ENCODE measurements around the gene ATXN2. TPM values are rescaled to one million over a fixed set of nuclear protein-coding genes. Genes with fewer than 3 reads are reported as not detected.
A peak's percentile ranks its signal among the peaks of the same experiment; 100 is the strongest.

The ATXN2 gene
- total RNA-seq, 1 donor from 2014 or later: 34.2 TPM

DNA sequence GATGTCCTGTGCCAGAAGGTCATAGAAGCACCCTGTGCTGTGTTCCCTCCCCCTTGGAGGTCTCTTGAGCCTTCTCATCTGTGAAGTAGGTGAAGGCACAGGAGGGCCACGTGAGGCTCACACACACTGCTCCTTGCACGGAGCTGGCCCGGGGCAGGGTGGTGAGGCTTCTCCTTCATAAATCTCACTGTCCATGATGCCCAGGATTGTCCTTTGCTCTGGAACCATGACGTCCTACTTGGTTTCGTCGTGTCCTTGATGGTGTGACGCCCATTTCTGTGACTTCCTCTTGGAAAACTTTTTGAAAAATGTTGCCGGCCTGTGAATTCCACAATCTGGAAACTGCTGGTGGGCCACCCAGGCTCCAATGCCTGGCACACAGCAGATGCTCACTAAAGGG is 159.0 kb downstream of the ATXN2 start:
- DNase-seq (ENCODE audit: low spot score): no peak
- TF ChIP-seq CTCF (IDR thresholded peaks at IDR 0.05): no peak
- TF ChIP-seq EZH2phosphoT487 (IDR thresholded peaks at IDR 0.05): no peak
- TF ChIP-seq EZH2 (IDR thresholded peaks at IDR 0.05): no peak
- Histone ChIP-seq H3K27me3 (no peaks in the 10 kb centered on the region), H3K9ac (no peak overlapping the region), H3K4me2 (no peak overlapping the region), H3K36me3 (no peaks in the 10 kb centered on the region), H3K79me2 (ENCODE audit: low read depth) (no peaks in the 10 kb centered on the region), H2AFZ (replicated peaks) (no peak overlapping the region), H4K20me1 (ENCODE audit: low read depth) (no peaks in the 10 kb centered on the region), H3K4me1 (no peaks in the 10 kb centered on the region), H3K27ac (no peak overlapping the region), H3K4me3 (no peak overlapping the region), H3F3A (ENCODE audit: low read depth) (no peaks in the 10 kb centered on the region), H3K9me3 (ENCODE audit: low read depth) (no peaks in the 10 kb centered on the region)
- no peak overlapping the region for H3K4me3 Mint-ChIP-seq
- H3K4me1 Mint-ChIP-seq: peaks cover 10% of the 10 kb centered on the region
- peaks cover 5% of the 10 kb centered on the region for H3K27me3 Mint-ChIP-seq (ENCODE audit: insufficient read depth, low read depth)
- peaks cover 11% of the 10 kb centered on the region for H3K36me3 Mint-ChIP-seq
- H3K9me3 Mint-ChIP-seq: no peaks in the 10 kb centered on the region
- H3K27ac Mint-ChIP-seq: peak overlapping the region; percentile 79

GRCh38 chr12:111439657-111440151 is 159.4 kb downstream of the ATXN2 start:
- H3K36me3 Mint-ChIP-seq: peaks cover 11% of the 10 kb centered on the region
- no peaks in the 10 kb centered on the region for H3K4me1 ChIP-seq
- H3K4me2 ChIP-seq: no peak overlapping the region
- H3K9me3 Mint-ChIP-seq: no peaks in the 10 kb centered on the region
- no peak overlapping the region for H3K4me3 Mint-ChIP-seq
- H3K27me3 Mint-ChIP-seq (ENCODE audit: insufficient read depth, low read depth): peaks cover 5% of the 10 kb centered on the region
- no peak for DNase-seq (ENCODE audit: low spot score)
- H3K9me3 ChIP-seq (ENCODE audit: low read depth): no peaks in the 10 kb centered on the region
- H4K20me1 ChIP-seq (ENCODE audit: low read depth): no peaks in the 10 kb centered on the region
- TF ChIP-seq CTCF (IDR thresholded peaks at IDR 0.05): no peak
- TF ChIP-seq EZH2phosphoT487 (IDR thresholded peaks at IDR 0.05): no peak
- no peak for TF ChIP-seq EZH2 (IDR thresholded peaks at IDR 0.05)
- H3K27ac ChIP-seq: no peak overlapping the region
- peaks cover 11% of the 10 kb centered on the region for H3K4me1 Mint-ChIP-seq
- H2AFZ ChIP-seq (replicated peaks): no peak overlapping the region
- no peak overlapping the region for H3K9ac ChIP-seq
- no peaks in the 10 kb centered on the region for H3F3A ChIP-seq (ENCODE audit: low read depth)
- H3K4me3 ChIP-seq: no peak overlapping the region
- no peaks in the 10 kb centered on the region for H3K79me2 ChIP-seq (ENCODE audit: low read depth)
- H3K36me3 ChIP-seq: no peaks in the 10 kb centered on the region
- H3K27ac Mint-ChIP-seq: peak overlapping the region; percentile 79
- H3K27me3 ChIP-seq: no peaks in the 10 kb centered on the region

DNA sequence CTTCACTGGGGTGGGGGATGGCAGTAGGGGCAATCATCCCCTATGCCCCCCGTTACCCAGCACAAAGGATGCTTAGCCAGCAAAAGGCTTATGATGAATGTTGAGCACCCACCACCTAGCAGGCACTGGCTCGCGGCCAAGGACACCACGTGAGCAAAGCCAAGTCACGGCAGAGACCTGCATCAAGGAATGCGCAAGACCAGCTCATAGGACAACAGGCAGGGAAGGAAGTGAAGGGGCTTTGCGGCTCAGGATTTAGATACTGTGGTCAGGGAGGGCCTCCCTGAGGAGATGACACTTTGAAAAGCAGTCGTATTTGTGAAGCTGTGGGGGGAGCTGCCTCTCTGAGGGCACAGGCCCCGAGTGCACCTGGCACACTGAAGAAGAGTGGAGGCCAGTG is 160.6 kb downstream of the ATXN2 start:
- TF ChIP-seq EZH2 (IDR thresholded peaks at IDR 0.05): no peak
- TF ChIP-seq EZH2phosphoT487 (IDR thresholded peaks at IDR 0.05): no peak
- no peak for TF ChIP-seq CTCF (IDR thresholded peaks at IDR 0.05)
- Histone ChIP-seq H4K20me1 (ENCODE audit: low read depth) (no peaks in the 10 kb centered on the region), H3F3A (ENCODE audit: low read depth) (no peaks in the 10 kb centered on the region), H3K9ac (no peak overlapping the region), H3K4me1 (no peaks in the 10 kb centered on the region), H3K4me2 (no peak overlapping the region), H2AFZ (replicated peaks) (no peak overlapping the region), H3K36me3 (no peaks in the 10 kb centered on the region), H3K4me3 (no peak overlapping the region), H3K9me3 (ENCODE audit: low read depth) (no peaks in the 10 kb centered on the region), H3K27ac (no peak overlapping the region), H3K27me3 (no peaks in the 10 kb centered on the region), H3K79me2 (ENCODE audit: low read depth) (no peaks in the 10 kb centered on the region)
- H3K4me1 Mint-ChIP-seq: peaks cover 17% of the 10 kb centered on the region
- peak overlapping the region; percentile 77 for H3K27ac Mint-ChIP-seq
- H3K27me3 Mint-ChIP-seq (ENCODE audit: insufficient read depth, low read depth): peaks cover 5% of the 10 kb centered on the region
- no peaks in the 10 kb centered on the region for H3K9me3 Mint-ChIP-seq
- peak; percentile 21 for DNase-seq (ENCODE audit: low spot score)
- peaks cover 8% of the 10 kb centered on the region for H3K36me3 Mint-ChIP-seq
- no peak overlapping the region for H3K4me3 Mint-ChIP-seq

Measured in neural progenitor cell (in vitro differentiated cells).